ENCODE measurements around the gene HPCAL4. TPM values are rescaled to one million over a fixed set of nuclear protein-coding genes. Genes with fewer than 3 reads are reported as not detected.

Gene HPCAL4
- total RNA-seq, 1 donor from 2014 or later = 0.13 TPM

DNA sequence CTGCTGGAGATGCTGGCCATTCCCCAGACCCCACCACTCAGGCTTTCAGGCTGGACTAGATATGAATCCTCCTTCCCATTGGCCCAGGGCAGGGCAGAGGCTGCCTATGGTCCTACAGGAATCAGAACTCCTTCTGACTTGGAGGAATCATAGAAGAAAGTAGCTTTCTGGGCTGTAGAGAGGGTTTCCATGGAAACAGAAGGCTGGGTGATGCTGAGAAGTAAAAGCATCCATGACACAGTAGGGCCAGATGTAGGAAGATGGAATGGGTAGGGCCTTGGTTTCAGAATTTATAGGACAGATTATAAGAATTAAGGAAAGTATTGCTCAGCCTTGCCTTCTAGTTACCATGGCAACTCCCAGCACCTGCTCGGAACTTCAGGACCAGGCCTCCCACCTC, 28.4 kb downstream of the HPCAL4 start:
- H3K9me3 Mint-ChIP-seq = peaks cover 4% of the 10 kb centered on the region

DNA sequence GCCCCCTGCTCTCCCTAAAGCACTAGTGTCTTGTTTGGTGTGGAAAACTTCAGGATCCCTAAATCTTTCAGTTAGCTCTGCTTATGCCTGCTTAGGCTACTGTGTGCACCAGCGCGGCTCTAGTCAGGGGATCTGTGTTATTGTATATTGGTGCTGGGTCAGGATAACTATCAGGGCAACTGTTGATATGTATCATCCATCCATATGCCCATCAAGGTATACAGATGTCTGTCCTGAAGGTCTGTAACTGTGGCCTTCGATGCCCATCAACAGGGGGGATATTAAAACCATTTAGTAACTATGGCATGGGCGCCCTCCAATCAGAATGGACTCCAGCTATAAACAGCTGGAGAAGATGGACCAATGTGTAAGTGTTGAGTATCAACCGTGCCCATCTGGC, 31.7 kb downstream of the HPCAL4 start:
- peaks cover 17% of the 10 kb centered on the region for H3K27me3 Mint-ChIP-seq (ENCODE audit: insufficient read depth, low read depth)
- no peak overlapping the region for H3K4me3 Mint-ChIP-seq
- H3K4me3 ChIP-seq = no peak overlapping the region
- H4K20me1 ChIP-seq (ENCODE audit: low read depth) = no peaks in the 10 kb centered on the region
- H3K79me2 ChIP-seq (ENCODE audit: low read depth) = no peaks in the 10 kb centered on the region
- no peak overlapping the region for H2AFZ ChIP-seq (replicated peaks)
- no peak overlapping the region for H3K27ac Mint-ChIP-seq
- H3K4me1 Mint-ChIP-seq = peaks cover 12% of the 10 kb centered on the region
- no peaks in the 10 kb centered on the region for H3K4me1 ChIP-seq
- H3K4me2 ChIP-seq = no peak overlapping the region
- no peak for TF ChIP-seq EZH2phosphoT487 (IDR thresholded peaks at IDR 0.05)
- no peak for TF ChIP-seq EZH2 (IDR thresholded peaks at IDR 0.05)
- TF ChIP-seq CTCF (IDR thresholded peaks at IDR 0.05) = no peak
- no peaks in the 10 kb centered on the region for H3F3A ChIP-seq (ENCODE audit: low read depth)
- H3K9me3 ChIP-seq (ENCODE audit: low read depth) = no peaks in the 10 kb centered on the region
- H3K9ac ChIP-seq = no peak overlapping the region
- peaks cover under 1% of the 10 kb centered on the region for H3K9me3 Mint-ChIP-seq
- no peak overlapping the region for H3K27ac ChIP-seq
- no peaks in the 10 kb centered on the region for H3K36me3 Mint-ChIP-seq
- no peak for DNase-seq (ENCODE audit: low spot score)
- H3K27me3 ChIP-seq = peaks cover 95% of the 10 kb centered on the region
- H3K36me3 ChIP-seq = no peaks in the 10 kb centered on the region

More for the DNA sequence above, 28.4 kb downstream of the HPCAL4 start:
- H3K36me3 Mint-ChIP-seq = no peaks in the 10 kb centered on the region
- H3K4me2 ChIP-seq = no peak overlapping the region
- no peaks in the 10 kb centered on the region for H3K9me3 ChIP-seq (ENCODE audit: low read depth)
- peaks cover 15% of the 10 kb centered on the region for H3K27me3 Mint-ChIP-seq (ENCODE audit: insufficient read depth, low read depth)
- H2AFZ ChIP-seq (replicated peaks) = no peak overlapping the region
- H3K79me2 ChIP-seq (ENCODE audit: low read depth) = no peaks in the 10 kb centered on the region
- peaks cover 4% of the 10 kb centered on the region for H3K4me1 Mint-ChIP-seq
- no peaks in the 10 kb centered on the region for H3F3A ChIP-seq (ENCODE audit: low read depth)
- H3K27me3 ChIP-seq = peaks cover 95% of the 10 kb centered on the region
- H3K27ac ChIP-seq = no peak overlapping the region
- DNase-seq (ENCODE audit: low spot score) = no peak
- no peaks in the 10 kb centered on the region for H3K4me1 ChIP-seq
- no peak for TF ChIP-seq EZH2 (IDR thresholded peaks at IDR 0.05)
- no peak for TF ChIP-seq EZH2phosphoT487 (IDR thresholded peaks at IDR 0.05)
- TF ChIP-seq CTCF (IDR thresholded peaks at IDR 0.05) = no peak
- no peak overlapping the region for H3K4me3 Mint-ChIP-seq
- no peak overlapping the region for H3K9ac ChIP-seq
- no peaks in the 10 kb centered on the region for H3K36me3 ChIP-seq
- no peaks in the 10 kb centered on the region for H4K20me1 ChIP-seq (ENCODE audit: low read depth)
- H3K27ac Mint-ChIP-seq = no peak overlapping the region
- H3K4me3 ChIP-seq = no peak overlapping the region

- H3K9me3 ChIP-seq (ENCODE audit: low read depth) = no peaks in the 10 kb centered on the region
- no peak overlapping the region for H3K4me3 ChIP-seq
- peaks cover 98% of the 10 kb centered on the region for H3K27me3 ChIP-seq
- no peaks in the 10 kb centered on the region for H3K36me3 Mint-ChIP-seq
- H3F3A ChIP-seq (ENCODE audit: low read depth) = no peaks in the 10 kb centered on the region
- H3K27ac ChIP-seq = no peak overlapping the region
- no peak overlapping the region for H3K27ac Mint-ChIP-seq
- H3K4me2 ChIP-seq = no peak overlapping the region
- H3K4me1 Mint-ChIP-seq = peaks cover 12% of the 10 kb centered on the region
- no peaks in the 10 kb centered on the region for H3K36me3 ChIP-seq
- peaks cover 17% of the 10 kb centered on the region for H3K27me3 Mint-ChIP-seq (ENCODE audit: insufficient read depth, low read depth)
- no peak overlapping the region for H2AFZ ChIP-seq (replicated peaks)
- no peak overlapping the region for H3K9ac ChIP-seq
- TF ChIP-seq EZH2 (IDR thresholded peaks at IDR 0.05) (no peak), EZH2phosphoT487 (IDR thresholded peaks at IDR 0.05) (no peak), CTCF (IDR thresholded peaks at IDR 0.05) (no peak)
- no peak overlapping the region for H3K4me3 Mint-ChIP-seq
- H3K4me1 ChIP-seq = no peaks in the 10 kb centered on the region
- DNase-seq (ENCODE audit: low spot score) = no peak
- no peaks in the 10 kb centered on the region for H3K9me3 Mint-ChIP-seq
- H3K79me2 ChIP-seq (ENCODE audit: low read depth) = no peaks in the 10 kb centered on the region
- H4K20me1 ChIP-seq (ENCODE audit: low read depth) = no peaks in the 10 kb centered on the region
These were observed 32.1 kb downstream of the HPCAL4 start for GRCh38 chr1:39659110-39659509.

Data from neural progenitor cell (in vitro differentiated cells).